22Rv1 (cell line): ENCODE measurements around the gene ENTPD2.

Experiments
- CTCF ChIP-seq: fragments of 450-650 bp; IDR thresholded peaks from 2 replicates; pipeline ENCODE4 v1.5.1; 2017; ENCODE audit warnings: mild to moderate bottlenecking
- ZFX ChIP-seq: fragments of 450-650 bp; IDR thresholded peaks from 2 replicates; pipeline ENCODE4 v1.6.1; 2017; ENCODE audit warnings: antibody characterized with exemption, borderline replicate concordance

GRCh38 chr9:137071282-137071681 lies 17.4 kb upstream of the ENTPD2 start:
- TF ChIP-seq CTCF (no peak), ZFX (no peak)
